Hematopoietic multipotent progenitor cell treated with erythropoietin and hydrocortisone succinate and interleukin-3 and kit ligand, for 8 days (in vitro differentiated cells): ENCODE results near the gene INIP.
A peak's percentile ranks its signal among the peaks of the same experiment; 100 is the strongest.

ENCODE experiments used
- DNase-seq: peaks from one replicate; pipeline ENCODE4 v3.0.0-alpha.2; 2015

Gene INIP

DNA sequence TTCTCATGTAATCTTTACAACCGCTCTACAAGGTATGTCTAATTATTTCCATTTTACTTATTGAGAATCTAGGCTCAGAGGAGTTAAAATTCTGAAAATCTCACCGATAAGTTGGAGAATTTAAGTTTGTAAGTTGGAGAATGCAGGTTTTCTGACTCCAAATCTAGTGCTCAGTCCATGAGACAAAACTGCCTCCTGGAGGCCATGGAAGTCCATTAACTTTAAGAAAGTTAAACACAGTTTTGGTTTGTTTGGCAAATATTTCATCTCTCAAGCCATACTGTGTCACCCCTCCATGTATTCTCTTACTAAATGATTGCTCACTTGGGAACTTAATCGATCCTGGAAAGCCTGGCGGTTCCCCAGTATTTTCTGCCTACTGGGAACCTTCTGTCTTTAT lies 52.6 kb downstream of the INIP start:
- peak; percentile 12 for DNase-seq

DNA sequence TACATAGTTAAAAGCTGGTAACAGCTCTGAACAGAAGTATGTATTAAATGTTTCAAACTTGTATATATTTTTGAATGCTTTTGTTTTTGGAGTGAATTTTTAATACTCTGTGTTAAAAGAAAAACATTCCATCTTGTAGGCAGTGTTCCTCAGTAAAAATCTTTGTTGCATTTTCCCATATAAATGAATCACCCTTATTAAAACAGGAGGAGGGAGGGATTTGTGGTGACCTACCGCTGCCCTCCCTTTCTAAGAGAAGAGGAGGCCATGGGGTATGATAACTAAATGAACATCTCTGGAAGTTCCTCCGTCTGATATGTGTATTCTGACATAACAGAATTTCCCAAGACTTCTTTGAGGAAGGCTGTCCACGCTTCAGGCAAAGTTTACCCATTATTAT lies 53.4 kb downstream of the INIP start:
- DNase-seq, result no peak

DNA sequence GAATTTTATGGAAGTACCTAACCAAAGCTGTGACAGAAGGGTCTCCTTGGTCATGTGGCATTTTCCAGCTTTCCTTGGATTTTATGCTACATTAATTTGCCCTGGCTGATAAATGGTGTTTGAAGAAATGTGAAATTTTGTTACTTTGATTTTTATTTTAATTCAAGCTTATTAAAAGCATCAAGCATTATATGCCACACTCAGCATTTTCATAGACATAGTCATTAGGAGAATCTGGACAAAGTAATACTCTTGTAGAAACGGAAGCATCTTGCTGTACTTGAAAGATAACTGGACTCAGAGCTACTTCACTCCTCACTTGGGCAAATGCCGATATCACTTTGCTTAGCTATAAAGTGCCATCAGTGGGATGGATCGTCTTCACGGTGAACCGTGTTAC lies 54.2 kb downstream of the INIP start:
- no peak for DNase-seq

DNA sequence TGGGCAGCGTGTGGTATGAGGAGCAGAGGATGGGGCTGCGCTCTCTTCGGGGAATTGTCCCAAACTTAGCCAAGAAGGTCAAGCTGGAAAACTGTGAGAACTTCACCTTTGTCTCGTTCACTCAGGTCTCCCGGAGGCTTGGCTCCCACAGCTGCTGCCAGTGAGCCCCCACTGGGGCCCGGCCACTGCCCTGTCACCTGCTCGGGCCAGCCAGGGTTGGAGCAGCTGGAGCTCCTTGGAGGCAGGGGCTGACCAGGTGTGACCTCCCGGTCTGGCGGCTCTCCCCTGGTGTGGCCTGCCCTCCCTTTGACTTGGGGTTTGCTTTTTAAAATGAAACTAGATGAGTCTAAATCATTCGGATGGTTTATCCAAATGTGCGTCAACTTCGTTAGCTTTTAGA lies 58.0 kb downstream of the INIP start:
- no peak for DNase-seq

DNA sequence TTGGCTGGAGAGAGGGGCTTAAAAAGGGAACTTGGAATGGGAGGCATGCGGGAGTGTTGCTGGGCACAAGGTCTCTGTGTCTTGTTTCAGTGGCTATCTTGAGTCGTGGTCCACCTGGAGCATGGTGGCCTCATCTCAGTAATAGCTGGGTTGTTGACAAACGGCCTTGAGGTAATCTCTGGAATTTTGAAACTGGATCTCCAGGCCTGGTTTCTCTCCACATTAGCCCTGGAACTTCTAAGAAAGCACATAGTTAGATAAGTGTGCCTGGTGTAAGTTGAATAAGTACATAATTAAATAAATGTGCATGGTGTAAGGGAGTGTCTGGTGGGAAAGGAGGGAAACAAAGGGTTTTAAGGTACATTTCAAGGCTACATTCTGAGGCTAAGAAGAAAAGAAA lies 62.2 kb downstream of the INIP start:
- DNase-seq, result no peak

DNA sequence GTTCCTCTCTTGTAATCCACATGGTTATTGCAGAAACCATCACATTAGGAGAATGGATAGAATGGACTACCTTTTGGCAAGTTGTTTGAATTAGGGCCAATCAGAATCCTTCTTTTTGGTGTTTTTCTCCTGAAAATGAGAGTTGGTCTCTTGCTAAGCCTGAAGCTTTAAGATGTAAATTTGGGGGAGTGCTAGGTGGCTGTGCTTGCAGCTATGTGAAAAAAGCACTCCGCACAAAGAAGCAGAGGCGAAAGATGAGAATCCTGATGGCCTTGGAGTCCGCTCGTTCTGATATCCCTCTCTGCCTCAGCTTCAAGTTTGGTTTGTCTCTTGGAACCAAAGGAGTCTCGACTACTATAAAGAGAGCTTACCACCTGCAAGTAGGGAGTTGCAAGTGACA lies 63.6 kb downstream of the INIP start:
- DNase-seq, result no peak

DNA sequence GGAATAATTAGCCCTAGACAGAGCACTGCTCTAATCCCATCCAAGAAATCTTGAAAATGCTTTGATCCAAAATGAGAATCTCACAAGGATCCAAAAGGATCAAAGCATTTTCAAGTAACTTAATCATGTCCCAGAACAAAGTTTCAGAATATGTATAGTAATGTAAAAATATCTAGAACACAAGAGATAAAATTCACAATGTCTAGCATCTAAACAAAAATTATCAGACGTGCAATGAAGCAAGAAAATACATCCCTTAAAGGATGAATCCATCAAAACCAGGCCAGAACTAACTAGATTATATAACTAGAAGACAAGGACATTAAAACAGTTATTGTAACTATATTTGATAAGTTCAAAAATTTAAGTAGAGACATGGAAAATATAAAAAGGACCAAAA lies 69.3 kb downstream of the INIP start:
- DNase-seq, result no peak

DNA sequence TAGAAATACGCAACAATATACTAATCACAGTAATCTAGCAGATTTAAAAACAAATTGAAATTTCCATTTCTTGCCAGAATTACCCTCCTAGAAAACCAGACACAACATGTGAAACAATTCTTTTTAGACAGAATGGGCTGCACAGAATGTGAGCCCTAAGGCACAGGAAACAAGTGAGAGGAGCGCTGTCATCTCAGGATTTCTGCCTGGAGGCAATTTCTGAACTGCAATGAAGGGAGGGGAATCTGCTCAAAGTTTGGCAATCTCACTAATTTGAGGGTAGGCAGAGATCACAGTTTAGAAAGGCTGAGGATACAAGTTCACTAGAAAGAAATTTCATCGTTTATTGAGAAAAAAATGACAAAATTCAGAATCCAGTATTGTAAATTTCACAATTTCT lies 70.3 kb downstream of the INIP start:
- DNase-seq, result no peak

DNA sequence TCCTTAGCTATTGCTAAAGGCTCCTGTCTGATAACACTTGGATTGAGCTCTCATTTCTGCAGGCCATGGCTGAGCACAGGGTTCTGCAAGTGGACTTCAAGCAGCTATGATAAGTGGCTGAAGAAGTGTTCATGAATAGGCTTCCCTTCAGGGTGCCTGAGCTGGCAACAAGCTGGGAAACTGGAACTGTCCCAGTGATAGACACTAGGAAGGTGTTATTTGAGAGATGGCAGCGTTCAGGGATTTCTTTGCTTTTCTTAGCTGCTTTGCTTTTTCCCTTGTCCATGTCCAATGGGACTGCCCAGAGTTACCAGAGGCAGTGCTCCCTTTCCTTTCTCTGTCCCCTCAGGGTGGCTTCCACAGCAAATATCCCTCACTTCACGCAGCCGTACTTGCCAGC lies 75.8 kb downstream of the INIP start:
- DNase-seq, result no peak

DNA sequence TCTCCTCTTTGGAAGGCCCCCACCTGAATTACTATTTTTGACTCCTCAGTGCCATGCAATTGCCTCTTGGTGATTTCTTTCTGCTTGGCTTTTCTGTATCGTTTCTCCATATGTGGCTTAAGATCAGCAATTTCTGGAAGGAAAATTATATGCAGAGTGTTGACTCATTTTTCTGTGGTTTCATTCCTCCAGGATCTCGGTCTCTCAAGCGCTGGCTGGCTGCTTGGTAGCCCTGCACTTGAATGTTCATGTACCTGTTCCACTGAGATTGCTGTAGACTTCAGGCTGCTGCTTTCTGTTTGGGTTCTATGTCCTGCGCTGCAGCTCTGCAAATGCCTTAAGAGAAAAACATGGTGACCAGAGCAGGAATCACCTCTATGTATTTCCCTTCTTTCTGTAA lies 77.6 kb downstream of the INIP start:
- DNase-seq, result no peak
